Measurements from ENCODE around the gene CSF2RB.
"Not testable (repeated sequence)": the region's sequence is repeated elsewhere in the genome, so short reads cannot be mapped to it uniquely, and the experiment has no call there.

CSF2RB gene

DNA sequence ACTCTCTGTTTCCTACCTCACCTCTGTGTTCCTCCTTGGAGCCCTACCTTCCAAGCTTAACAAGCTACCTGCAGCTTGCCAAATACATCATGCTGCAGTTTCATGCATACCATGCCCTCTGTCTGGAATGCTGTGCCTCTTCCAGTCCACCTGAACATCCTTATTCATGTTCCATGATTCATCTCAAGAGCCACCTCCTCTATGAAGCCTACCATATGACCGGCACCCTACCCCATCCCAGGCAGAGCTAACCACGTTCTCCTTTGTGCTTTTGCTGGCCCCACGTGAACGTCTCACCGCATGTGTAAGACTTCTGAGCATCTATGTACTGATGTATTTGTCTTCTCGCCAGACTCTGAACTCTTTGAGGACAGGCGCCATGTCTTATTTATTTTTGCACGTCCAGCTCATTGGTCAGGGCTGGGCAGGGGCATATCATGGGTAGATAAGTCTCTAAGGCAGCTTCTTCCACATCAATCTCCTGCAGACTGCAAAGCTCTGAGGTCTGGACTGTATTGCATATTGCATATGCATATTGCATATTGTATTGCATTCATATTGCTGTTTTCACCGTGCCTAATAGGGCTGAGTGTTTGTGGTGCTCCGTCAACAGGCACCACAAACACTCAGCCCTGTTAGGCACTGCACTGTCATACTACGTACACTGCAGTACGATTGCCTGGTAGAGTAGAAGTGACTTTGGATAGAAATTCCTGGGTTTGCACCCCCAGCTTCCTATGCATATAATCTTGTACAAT is 74.8 kb downstream of the CSF2RB start:
- FAIRE-seq (no peak), DNase-seq (ENCODE audit: extremely low spot score, insufficient read length, low read depth) (no peak)

- not testable (repeated sequence) for FAIRE-seq; DNase-seq (ENCODE audit: extremely low spot score, insufficient read length, low read depth)
These were observed 75.6 kb downstream of the CSF2RB start for GRCh38 chr22:36989012-36989411.

All from GM18507 (cell line).